Measurements from ENCODE around the gene DNAH17. TPM values are rescaled to one million over a fixed set of nuclear protein-coding genes. Genes with fewer than 3 reads are reported as not detected.

DNAH17 gene
- total RNA-seq, 2 donors from 2014 or later = 0.13 to 0.64 TPM

DNA sequence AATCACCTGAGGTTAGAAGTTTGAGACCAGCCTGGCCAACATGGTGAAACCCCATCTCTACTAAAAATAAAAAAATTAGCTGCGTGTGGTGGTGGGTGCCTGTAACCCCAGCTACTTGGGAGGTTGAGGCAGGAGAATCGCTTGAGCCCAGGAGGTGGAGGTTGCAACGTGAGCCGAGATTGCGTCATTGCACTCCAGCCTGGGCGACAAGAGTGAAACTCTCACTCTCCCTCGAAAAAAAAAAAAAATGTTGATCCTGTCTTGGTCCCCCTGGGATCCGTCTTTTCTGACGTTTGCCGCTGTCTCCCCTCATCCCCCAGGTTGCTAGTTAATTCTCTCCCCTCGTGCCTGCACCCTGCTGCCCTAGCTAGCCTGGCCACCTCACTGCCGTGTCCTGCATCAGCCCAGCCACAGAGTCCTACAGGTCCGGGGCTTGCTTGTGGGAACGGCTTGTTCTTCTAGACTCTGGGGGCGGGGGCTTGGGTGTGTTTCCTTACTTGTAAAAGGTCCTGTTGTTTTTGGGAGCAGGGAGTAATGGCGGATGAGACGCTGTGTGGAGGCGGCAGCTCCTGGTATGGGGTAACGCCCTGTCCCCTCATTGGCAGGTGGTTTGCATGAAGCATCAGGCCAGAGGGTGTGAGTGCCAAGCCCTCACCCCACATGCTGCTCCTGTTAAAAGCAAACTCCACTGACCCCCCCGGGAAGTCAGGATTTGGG, 154.2 kb downstream of the DNAH17 start:
- H3K36me3 ChIP-seq (ENCODE audit: control insufficient read depth, insufficient read depth, low read length) = peaks cover 64% of the 10 kb centered on the region
- WGBS, 2 experiments (ENCODE audit: insufficient coverage in 1 of 2, insufficient read length in 1 of 2) = 93 to 95% methylated on average over 11 to 20 of the region's 20 CpGs
- H3K27me3 Mint-ChIP-seq (ENCODE audit: insufficient read depth) = no peaks in the 10 kb centered on the region
- no peak for DNase-seq
- no peaks in the 10 kb centered on the region for H3K9me3 Mint-ChIP-seq
- peaks cover 3% of the 10 kb centered on the region for H3K4me1 ChIP-seq (ENCODE audit: control insufficient read depth, insufficient read depth, low read length)
- no peaks in the 10 kb centered on the region for H3K9me3 ChIP-seq (ENCODE audit: control insufficient read depth, low read length)
- TF ChIP-seq, protein P1, sequence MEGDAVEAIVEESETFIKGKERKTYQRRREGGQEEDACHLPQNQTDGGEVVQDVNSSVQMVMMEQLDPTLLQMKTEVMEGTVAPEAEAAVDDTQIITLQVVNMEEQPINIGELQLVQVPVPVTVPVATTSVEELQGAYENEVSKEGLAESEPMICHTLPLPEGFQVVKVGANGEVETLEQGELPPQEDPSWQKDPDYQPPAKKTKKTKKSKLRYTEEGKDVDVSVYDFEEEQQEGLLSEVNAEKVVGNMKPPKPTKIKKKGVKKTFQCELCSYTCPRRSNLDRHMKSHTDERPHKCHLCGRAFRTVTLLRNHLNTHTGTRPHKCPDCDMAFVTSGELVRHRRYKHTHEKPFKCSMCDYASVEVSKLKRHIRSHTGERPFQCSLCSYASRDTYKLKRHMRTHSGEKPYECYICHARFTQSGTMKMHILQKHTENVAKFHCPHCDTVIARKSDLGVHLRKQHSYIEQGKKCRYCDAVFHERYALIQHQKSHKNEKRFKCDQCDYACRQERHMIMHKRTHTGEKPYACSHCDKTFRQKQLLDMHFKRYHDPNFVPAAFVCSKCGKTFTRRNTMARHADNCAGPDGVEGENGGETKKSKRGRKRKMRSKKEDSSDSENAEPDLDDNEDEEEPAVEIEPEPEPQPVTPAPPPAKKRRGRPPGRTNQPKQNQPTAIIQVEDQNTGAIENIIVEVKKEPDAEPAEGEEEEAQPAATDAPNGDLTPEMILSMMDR (conservative IDR thresholded peaks at IDR 0.05) = no peak
- peaks cover 16% of the 10 kb centered on the region for H3K4me1 Mint-ChIP-seq
- peaks cover 58% of the 10 kb centered on the region for H3K36me3 Mint-ChIP-seq (ENCODE audit: low read depth)
- H3K4me3 ChIP-seq (ENCODE audit: low read length) = no peak overlapping the region
- no peak overlapping the region for H3K9ac ChIP-seq (ENCODE audit: extremely low read depth, low read length, poor library complexity, severe bottlenecking)
- H3K4me3 Mint-ChIP-seq = no peak overlapping the region
- H3K27me3 ChIP-seq (ENCODE audit: control insufficient read depth, insufficient read depth, low read length, poor library complexity, severe bottlenecking) = no peaks in the 10 kb centered on the region
- peak overlapping the region; percentile 67 for H3K27ac Mint-ChIP-seq
- H3K27ac ChIP-seq (ENCODE audit: low read depth, low read length) = no peak overlapping the region

DNA sequence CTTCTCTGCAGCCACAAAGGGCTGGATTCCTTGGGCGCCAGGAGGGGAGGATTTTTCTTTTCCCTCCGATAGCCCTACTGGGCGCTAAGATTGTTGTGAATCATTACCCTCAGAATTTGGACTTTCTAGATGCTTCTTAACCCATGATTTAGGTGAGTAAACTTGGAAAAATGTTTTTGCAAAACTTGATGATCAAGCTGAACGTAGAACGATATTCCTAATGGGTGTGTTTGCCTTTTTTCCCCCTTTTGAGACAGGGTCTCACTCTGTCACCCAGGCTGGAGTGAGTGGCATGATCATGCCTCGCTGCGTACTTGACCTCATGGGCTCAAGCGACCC, 155.0 kb downstream of the DNAH17 start:
- Mint-ChIP-seq H3K36me3 (ENCODE audit: low read depth) (peaks cover 60% of the 10 kb centered on the region), H3K27me3 (ENCODE audit: insufficient read depth) (no peaks in the 10 kb centered on the region), H3K9me3 (no peaks in the 10 kb centered on the region), H3K4me1 (peaks cover 16% of the 10 kb centered on the region), H3K27ac (peak overlapping the region; percentile 91), H3K4me3 (no peak overlapping the region)
- 69 to 84% methylated on average over 4 to 8 of the region's 8 CpGs for WGBS, 2 experiments (ENCODE audit: insufficient coverage in 1 of 2, insufficient read length in 1 of 2)
- TF ChIP-seq, protein P1 (conservative IDR thresholded peaks at IDR 0.05) = no peak
- Histone ChIP-seq H3K36me3 (ENCODE audit: control insufficient read depth, insufficient read depth, low read length) (peaks cover 61% of the 10 kb centered on the region), H3K4me3 (ENCODE audit: low read length) (no peak overlapping the region), H3K27ac (ENCODE audit: low read depth, low read length) (no peak overlapping the region), H3K9me3 (ENCODE audit: control insufficient read depth, low read length) (no peaks in the 10 kb centered on the region), H3K27me3 (ENCODE audit: control insufficient read depth, insufficient read depth, low read length, poor library complexity, severe bottlenecking) (no peaks in the 10 kb centered on the region), H3K9ac (ENCODE audit: extremely low read depth, low read length, poor library complexity, severe bottlenecking) (no peak overlapping the region), H3K4me1 (ENCODE audit: control insufficient read depth, insufficient read depth, low read length) (peaks cover 3% of the 10 kb centered on the region)
- DNase-seq = no peak

DNA sequence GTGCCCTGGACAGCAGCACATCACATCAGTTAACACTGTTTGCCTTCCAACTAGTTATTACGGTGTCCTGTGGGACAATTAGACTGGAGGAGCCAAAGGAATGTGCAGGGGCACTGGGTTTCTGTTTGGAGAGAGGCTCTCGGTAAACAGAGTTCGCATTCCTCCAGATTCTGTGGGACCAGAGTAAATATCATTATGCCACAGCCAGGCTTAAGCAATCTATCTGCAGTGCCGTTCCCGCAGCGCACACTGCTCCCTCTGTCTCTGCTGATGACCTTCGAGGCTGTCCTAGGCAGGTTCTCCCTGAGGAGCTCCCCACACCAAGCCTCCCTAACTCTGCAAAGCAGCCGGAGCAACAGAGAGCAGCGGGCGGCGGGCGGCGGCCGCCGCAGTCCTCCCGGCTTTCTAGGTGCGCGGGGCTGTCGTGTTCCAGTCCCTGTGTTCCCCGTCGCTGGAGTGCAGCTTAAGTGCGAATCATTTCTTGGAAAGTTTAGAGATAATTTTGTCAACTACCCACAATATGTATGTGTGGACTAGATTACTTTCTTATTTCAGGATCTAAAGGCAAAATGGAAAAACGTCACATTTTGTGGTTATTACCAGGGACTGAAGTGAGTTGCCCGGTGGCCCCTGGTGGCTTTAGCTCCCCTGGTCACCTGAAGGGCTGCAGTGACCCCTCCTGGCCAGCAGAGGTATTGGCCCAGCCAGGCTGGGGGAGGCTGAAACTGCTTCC, 155.5 kb downstream of the DNAH17 start:
- 79 to 89% methylated on average over 16 to 24 of the region's 24 CpGs for WGBS, 2 experiments (ENCODE audit: insufficient coverage in 1 of 2, insufficient read length in 1 of 2)
- Histone ChIP-seq H3K4me1 (ENCODE audit: control insufficient read depth, insufficient read depth, low read length) (peaks cover 3% of the 10 kb centered on the region), H3K27ac (ENCODE audit: low read depth, low read length) (no peak overlapping the region), H3K4me3 (ENCODE audit: low read length) (no peak overlapping the region), H3K36me3 (ENCODE audit: control insufficient read depth, insufficient read depth, low read length) (peaks cover 56% of the 10 kb centered on the region), H3K9me3 (ENCODE audit: control insufficient read depth, low read length) (no peaks in the 10 kb centered on the region), H3K9ac (ENCODE audit: extremely low read depth, low read length, poor library complexity, severe bottlenecking) (peak overlapping the region; percentile 26), H3K27me3 (ENCODE audit: control insufficient read depth, insufficient read depth, low read length, poor library complexity, severe bottlenecking) (no peaks in the 10 kb centered on the region)
- Mint-ChIP-seq H3K4me1 (peaks cover 16% of the 10 kb centered on the region), H3K36me3 (ENCODE audit: low read depth) (peaks cover 59% of the 10 kb centered on the region), H3K9me3 (no peaks in the 10 kb centered on the region), H3K27me3 (ENCODE audit: insufficient read depth) (no peaks in the 10 kb centered on the region), H3K4me3 (no peak overlapping the region), H3K27ac (peak overlapping the region; percentile 91)
- TF ChIP-seq, protein P1 (conservative IDR thresholded peaks at IDR 0.05) = peak; percentile 99
- peak; percentile 97 for DNase-seq

Data from endodermal cell (in vitro differentiated cells).